ENCODE results near the gene NRIP1.

NRIP1 gene

DNA sequence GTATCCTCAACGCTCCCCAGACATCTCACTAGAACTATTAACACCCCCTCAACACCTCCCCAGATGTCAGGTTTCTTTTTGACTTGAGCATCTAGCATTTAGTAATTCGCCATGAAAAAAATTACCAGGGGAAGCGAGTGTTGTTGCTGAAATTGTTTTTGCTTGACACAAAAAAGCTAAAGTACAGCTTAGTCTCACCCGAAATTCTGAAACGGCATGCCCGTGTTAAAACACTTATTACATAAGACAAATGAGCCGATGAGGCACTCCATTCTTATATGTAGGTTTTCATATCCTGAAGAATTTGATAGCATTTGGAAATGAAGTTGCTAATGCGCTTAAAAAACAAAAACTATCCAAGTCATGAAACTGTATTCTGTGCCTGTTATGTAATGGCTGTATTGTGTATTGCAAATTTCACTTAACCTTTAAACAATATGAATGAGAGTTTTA lies 1.3 kb upstream of the NRIP1 start:
- in situ Hi-C loops (cut with MboI; ENCODE audit: low sequenced_read_pairs), result no loop called here

DNA sequence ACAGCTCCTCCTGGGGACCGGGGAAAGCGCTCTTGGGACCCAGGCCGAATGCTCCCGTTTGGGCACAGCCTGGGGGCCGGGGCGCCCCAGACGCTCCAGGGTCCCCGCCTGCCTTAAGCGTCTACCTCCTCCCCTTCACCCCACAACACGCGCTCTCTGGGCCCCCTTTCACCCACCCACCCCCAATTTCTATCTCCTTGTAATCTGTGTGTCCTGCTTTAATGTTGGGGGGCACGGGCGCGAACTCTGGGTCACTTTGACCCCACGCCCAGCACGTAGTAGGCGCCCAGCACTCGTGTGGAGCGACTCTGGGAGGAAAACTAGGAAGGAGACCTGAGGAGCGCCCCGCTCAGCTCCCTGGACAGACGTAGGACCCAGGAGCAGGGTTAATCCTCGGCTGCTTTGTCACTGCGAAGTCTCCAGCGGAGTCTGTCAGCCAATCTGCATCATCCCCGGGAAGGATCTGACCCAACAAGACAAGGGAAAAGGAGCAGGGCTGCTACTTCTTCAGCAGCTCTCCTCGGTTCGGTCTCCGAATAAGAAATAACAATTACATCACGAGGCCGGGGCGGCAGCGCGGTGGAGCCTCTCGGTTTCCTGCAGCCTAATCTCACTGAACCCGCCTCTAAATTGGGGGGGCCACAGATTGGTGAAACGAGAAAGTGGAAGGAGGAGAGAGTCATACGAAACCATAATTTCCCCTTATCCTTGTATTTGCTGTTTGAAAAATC lies 757 bp upstream of the NRIP1 start:
- in situ Hi-C loops (cut with MboI; ENCODE audit: low sequenced_read_pairs), result no loop called here

DNA sequence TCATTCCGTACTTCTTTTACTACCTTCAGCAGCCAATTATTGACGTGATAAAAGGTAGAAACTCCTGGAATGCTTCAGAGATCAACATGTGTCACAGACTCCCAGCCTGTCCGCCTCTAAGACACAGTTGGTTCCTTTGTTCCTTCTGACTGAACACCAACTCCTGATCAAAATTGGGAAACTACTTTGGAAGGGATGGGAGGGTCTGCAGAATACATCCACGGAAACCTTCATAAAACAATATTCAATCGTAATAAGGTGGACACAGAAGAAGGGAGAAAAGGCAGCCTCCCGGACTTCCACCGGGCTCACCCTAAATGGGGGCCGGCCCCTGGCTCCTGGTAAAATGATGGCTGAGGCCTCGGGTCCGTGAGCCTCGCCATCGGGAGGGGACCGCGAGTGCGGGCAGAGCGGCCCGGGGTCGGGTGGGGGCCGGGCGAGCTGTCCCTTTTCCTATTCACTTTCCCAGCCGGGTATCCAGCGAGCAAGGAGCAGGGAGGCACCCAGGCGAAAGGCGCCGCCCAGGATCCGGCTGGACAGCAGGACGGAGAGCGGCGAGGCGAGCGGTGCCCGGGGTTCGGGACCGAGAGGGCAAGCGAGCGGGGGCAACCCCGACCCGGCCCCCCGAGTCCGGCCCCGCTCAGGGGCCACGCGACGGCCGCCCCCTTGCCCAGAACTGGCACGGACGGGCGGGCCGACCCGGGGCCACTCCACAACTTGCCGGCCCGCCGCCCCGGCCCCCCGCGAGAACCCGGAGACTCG lies 805 bp downstream of the NRIP1 start:
- in situ Hi-C loops (cut with MboI; ENCODE audit: low sequenced_read_pairs), result no loop called here

DNA sequence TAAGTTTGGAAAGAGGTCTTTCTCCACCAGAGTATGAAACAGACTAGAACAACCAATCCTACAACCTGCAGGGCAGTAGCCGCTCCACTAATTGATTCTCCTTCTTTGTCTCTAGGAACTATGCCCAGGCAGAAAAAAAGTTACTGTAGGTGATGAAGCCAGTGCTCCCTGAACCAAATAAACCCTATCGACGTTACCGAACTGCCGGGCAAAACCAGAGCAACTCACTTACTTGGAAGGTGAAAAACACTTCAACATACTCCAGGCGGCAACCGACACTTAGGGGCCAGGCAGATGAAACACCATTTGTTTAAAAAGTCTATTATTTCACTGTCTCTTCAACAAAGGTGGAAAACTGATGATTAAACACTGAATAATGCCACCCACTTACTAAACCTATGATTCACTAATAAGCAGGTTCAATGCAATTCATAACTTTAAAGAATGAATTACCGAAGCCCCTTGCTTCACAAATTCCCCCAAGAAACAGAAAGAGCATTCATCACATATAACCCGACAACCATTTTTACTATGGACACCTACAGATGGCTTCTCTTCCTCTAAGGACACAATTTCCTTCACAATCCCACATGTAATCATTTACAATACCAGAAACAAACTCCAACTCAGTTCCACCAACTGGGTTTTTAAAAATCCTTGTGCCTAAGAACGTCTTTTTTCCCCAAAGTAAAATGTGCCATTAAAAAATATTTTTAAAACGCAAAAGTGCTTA lies 1.6 kb downstream of the NRIP1 start:
- in situ Hi-C loops (cut with MboI; ENCODE audit: low sequenced_read_pairs), result no loop called here

DNA sequence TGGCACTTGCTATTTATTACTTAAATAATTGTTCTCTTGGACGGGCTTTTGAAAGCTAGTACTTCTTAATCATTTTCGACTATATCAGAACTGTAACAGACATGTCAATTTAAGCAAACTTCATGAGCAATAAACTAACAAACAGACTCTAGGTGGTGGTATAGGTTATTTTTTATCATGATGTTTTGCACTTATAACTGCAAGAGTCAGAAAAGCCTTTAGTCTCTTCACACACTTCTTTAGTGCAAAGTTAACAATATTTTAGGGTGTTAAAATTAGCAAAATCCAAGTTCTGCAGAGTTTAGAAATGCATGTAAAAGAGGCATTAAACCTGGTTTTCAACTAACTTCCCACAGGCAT lies 2.2 kb downstream of the NRIP1 start:
- in situ Hi-C loops (cut with MboI; ENCODE audit: low sequenced_read_pairs), result no loop called here

DNA sequence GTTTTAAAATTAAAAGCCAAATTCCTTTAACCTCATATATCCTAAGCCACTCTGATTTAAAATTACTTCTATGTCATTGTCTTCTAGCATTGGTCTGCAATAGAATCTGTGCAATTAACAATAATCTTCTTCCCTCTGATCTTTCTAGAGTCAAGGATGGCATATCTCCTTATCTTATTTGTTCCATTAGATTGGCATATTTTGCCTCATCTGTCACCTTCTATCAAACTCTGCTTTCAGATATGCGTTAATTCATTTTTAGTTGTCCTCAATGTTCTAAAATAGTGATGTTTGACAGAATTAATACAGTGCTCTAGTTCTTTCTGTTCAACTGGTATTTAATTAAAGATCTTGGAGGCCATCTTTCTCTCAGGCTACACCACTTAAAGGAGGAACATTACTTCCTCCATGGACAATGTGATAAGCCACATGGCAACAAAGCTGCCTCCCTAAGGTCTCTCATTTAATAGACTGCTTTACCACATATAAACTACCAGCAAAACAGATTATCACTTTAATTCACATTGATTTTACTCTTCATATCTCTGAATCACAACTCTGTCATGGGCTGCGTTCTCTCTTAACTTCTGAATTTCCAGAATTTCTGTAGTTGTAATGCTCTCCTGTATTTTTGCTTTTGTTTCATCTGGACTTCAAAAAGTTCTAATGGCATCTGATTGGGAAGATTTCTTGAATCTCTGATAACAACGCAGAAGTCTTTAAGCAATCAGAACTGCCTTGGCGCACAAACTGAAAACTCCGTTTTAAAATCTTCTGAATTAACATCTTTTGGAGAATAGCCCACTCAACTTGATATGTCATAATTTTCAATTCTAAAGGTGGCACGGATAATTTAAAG lies 2.8 kb downstream of the NRIP1 start:
- in situ Hi-C loops (cut with MboI; ENCODE audit: low sequenced_read_pairs), result no loop called here

DNA sequence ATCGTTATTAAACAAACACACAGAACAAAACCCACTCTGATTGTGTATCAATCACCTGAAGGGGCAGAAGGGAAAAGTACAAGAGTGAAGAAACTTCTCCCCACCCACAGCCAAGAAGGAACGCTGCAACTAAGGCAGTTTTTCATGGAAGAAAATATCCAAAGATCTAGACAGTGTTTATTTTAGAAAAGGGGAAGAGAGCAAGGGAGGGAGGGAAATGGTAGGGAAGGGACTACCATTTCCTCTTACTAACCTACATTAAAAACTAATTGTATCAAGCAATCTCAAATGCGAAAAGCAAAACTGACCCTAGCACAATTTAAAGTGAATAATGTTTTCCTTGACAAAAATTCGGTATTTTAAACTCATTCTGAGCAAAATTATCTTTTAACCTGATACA lies 3.5 kb downstream of the NRIP1 start:
- in situ Hi-C loops (cut with MboI; ENCODE audit: low sequenced_read_pairs), result no loop called here

DNA sequence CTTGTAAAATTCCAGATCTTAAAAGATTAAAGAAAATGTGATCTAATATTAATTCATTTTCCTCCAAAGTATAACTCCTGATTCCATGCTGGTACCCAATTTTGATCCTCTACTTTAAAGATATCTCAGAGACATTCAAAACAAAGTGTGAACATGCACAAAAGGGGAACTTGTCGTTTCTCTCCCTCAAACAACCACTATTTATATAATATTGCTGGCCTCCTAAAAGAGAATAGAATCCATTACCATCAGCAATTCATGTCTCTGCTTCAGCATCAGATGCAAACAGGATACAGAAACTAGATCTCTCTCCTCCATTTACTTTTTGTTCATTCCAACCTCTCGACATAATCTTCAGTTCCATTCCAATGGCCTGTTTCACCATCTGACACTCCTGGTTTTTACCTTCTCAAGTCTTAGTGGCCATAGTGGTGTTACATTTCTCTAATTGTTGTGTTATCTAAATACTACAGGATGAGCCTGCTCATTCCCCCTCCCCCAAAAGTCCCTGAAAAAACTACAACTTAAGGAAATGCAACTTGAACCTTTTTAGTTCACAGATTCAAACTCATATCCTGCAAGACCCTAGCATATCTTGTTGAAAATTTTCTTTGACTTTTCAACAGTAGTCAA lies 4.1 kb downstream of the NRIP1 start:
- in situ Hi-C loops (cut with MboI; ENCODE audit: low sequenced_read_pairs), result no loop called here

DNA sequence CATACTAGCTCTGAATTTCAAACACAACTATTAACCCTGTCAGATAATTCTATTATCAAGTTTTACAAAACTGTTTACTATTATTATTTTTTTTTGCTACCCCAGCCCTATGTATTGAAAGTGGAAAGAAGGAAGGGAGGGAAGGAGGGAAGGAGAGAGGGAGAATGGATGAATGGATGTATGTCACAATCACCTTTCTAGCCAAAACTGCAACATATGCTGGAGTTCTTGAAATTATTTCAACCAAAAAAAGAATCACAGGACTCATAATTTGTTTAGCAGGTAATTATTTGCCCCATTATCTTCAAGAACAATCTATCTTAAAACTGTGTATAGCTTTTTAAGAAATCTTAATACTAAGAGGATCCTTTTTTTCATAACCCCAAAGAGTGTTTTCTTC lies 5.4 kb downstream of the NRIP1 start:
- in situ Hi-C loops (cut with MboI; ENCODE audit: low sequenced_read_pairs), result no loop called here

DNA sequence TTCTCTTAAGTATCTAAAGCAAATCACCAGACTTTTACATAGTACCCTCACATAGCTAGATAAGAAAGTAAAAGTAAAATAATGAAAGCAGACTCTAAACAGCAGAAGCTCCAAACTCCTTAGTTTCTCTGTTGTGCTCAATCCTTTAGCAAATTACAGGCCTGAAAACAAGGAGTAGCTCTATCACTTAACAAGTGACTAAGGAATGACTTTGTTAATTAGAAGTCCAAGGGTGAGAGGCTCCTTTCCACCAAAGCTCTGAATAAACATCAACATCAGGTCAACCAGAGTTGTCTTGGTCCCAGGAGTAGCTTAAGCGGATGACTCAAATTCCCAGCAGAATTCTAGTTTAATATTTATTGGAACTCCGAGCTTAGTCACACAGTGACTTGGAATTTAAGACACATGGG lies 5.9 kb downstream of the NRIP1 start:
- in situ Hi-C loops (cut with MboI; ENCODE audit: low sequenced_read_pairs), result no loop called here

DNA sequence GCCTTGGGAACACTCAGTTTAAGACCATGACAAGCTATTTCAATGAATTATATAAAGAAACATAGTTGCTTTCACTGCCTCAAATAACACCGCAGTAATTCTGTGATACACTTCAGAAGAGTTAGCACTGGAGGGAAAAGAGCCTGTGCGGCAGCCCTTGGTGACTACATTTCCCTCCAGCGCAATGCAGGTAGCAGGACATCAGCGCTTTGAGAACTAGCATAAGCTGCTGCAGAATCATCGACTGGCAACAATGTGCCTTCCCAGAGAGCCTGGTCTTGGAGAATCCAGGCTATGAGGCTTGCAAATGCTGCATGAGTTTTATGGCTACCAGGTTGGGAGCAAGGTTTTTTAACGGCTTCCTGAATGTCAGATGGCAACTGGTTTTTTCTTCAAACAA lies 7.5 kb downstream of the NRIP1 start:
- in situ Hi-C loops (cut with MboI; ENCODE audit: low sequenced_read_pairs), result no loop called here

DNA sequence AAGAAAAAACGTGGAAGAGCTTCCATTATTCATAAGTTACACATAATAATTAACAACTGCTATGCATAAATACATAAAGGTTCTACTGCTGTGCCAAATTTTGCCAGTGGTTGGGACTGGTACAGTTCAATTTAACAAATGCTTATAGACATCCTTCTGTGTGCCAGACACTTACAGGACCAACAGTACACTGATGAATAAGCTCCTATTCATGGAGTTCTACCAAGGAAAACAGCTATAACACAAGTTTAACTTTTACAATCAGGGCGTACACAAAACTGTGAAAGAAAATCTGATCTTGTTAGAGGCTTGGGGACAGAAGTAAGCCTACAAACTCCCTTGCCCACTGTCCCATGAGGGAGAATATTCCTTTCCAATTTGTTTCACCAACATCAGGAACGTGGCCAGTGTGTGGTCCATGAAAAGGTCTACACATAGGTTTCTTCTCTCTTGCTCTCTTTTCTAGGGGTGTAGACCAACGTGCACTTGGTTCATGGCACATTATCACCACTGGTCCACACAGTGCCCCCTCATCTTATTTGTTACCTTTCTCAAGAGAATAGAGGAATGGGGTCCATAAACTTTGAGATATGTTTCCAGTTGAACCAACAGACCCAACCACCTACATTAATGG lies 10.1 kb downstream of the NRIP1 start:
- in situ Hi-C loops (cut with MboI; ENCODE audit: low sequenced_read_pairs), result no loop called here

DNA sequence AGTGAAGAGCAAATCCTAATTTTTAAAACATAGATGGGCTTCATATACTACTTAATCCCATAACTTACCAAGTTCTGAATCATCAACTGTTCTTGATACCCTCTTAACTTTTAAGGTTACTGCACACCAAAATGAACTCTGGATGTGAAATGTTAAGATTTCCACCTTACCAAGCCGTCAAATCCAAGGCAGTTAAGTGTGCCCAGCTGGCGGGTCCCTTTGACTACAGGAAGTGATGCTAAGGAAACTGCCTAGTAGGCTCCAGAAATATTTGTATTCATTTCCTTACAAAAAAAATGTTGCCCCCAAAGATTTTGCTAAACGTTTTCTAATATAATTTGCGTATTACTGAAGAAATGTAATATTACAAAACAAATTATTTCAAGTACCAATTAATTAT lies 10.7 kb downstream of the NRIP1 start:
- in situ Hi-C loops (cut with MboI; ENCODE audit: low sequenced_read_pairs), result no loop called here

DNA sequence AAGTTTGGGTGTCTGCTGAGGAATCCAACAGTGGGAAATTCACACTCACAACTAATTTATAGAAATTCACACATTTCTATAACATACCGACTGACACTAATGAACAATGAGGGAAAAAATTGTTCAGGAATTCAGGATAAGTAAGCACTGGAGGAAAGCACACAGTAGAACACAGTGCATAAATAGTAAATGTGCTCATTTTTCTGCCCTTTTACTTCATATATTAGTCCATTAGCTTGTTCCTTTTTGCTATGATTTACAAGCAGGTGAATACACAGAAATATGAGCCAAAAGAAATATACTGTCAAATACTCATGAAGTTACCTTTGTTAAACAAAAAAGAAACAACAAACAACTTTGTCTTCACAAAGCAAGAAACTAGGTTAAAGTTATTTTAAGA lies 11.3 kb downstream of the NRIP1 start:
- in situ Hi-C loops (cut with MboI; ENCODE audit: low sequenced_read_pairs), result no loop called here

DNA sequence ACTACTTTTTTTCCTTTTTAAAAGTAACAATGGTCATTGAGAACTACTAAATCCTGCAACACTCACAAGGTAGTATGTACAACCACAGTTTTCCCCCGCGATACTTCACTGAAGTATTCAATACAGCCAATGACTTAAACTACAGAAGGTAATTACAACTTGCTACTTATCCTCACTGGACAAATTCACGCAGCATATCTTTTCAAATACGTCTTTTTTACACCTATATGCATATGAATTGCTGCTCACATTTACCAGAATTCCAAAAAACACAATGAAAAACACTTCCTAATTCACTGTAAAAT lies 12.4 kb downstream of the NRIP1 start:
- in situ Hi-C loops (cut with MboI; ENCODE audit: low sequenced_read_pairs), result no loop called here

DNA sequence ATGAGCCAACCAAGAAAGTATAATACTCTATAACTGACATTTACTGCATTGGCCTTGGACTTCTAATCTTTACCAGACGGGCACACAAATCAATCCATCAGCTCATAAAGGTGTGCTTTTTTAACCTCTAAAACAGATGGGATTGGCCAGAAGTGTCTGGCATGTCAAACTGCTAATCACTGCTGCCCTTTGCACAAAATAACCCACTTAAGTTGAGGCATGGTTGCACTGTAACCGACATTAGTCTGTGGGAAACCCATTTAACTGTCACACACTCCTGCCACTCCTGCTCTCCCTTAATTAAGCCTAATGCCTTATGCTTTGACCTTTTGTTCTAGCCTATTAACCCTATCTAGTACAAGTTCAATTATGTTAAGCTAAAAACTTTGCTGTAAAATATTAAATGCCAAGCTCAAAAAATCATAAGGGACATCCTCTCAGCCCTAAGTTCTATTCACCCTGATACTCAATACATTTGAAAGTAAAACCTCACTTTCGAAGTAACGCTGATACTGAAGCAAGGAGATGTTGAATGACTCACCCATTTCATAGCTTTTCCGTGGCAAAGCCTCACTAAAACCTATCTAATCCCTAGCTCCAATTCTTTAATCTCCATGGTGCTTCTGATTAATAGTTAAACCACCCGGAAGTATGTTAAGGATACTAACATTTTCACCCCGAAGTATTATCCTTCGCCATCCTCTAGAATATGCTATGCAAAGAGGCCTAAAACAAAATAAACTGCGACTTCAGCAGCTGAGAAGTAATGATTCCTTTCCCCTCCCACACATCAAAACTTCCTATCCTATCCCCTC lies 12.9 kb downstream of the NRIP1 start:
- in situ Hi-C loops (cut with MboI; ENCODE audit: low sequenced_read_pairs), result no loop called here

DNA sequence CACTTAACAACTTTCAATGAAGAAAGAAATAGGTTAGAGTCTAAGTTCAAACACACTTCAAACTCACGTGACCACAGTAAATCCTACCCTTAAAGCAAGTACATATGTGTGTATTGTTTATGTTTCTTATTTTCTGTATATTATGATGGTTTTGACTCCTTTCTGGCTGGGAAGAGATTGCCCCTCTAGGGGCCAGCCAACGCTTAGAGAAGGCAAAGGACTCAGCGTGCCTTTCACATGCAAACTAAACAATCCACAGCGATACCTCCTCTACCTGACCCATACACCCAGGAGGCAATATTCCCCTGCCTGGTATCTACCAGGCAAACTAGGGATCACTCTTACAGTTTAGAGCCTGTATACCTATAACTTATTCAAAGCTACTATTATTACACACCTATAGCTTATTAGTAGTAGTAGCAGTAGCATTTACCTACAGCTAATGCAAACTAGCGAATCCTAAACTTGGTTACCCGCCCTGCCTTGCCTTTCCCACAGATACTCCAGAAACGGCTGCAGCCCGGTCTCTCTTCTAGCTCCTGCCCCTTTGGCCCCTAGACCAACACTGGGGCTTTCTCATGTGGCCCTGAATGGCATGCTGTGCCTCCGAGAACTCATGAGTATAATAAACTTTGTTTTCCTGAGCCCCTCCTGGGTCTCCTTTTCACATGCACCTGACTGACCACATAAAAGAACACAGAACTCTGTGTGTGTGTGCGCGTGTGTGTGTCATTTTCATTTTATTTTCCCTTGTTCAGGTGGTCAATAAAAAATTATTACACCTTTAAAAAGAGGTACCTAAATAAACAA lies 14.0 kb downstream of the NRIP1 start:
- in situ Hi-C loops (cut with MboI; ENCODE audit: low sequenced_read_pairs), result no loop called here

DNA sequence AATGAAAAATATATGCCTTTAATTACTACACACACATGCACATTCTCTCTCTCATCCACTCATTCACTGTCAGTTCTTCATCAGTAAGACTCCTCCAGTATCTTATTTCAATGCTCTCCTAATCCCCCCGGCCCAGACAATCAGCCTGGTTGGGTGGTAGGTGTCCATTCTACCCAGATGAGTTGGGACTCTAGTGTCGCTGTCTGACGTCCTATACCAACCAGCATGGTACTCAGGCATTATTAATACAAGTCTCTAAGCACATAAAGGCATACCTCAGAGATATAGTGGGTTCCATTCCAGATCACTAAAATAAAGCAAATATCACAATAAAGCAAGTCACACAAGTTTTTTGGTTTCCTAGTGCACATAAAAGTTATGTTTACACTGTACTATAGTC lies 19.8 kb downstream of the NRIP1 start:
- in situ Hi-C loops (cut with MboI; ENCODE audit: low sequenced_read_pairs), result no loop called here

DNA sequence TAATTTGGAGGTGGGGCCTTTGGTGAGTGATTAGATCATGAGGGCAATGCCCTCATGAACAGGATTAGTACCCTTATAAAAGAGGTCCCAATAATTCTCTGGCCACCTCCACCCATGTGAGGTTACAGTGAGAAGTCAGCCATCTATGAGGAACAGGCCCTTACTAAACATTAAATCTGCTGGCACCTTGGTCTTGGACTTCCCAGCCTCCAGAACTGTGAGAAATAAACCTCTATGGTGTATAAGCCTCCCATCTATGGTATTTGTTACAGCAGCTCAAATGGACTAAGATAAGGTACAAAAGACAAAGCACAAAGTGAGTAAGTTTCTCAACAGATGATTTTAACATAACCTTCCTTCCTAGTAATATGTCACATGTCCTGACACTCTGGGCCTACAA lies 22.3 kb downstream of the NRIP1 start:
- in situ Hi-C loops (cut with MboI; ENCODE audit: low sequenced_read_pairs), result no loop called here
